ENCODE results near the gene CDH26.

The CDH26 gene

GRCh38 chr20:59958626-59959025 lies 403 bp downstream of the CDH26 start:
- H3K36me3 ChIP-seq (ENCODE audit: control insufficient read depth in 1 of 2, insufficient read depth in 2 of 2, low read length in 2 of 2), result no peaks in the 10 kb centered on the region
- H3K4me3 ChIP-seq (ENCODE audit: low read depth in 1 of 2, low read length in 2 of 2), result no peak overlapping the region
- H3K9me3 ChIP-seq (ENCODE audit: control insufficient read depth in 1 of 2, low read length in 2 of 2), result no peaks in the 10 kb centered on the region
- H3K4me1 ChIP-seq (ENCODE audit: control insufficient read depth in 1 of 2, insufficient read depth in 2 of 2, low read length in 2 of 2), result no peaks in the 10 kb centered on the region
- no peak overlapping the region for H3K27ac ChIP-seq (ENCODE audit: low read length)
- H3K27me3 ChIP-seq (ENCODE audit: low read depth, low read length), result no peaks in the 10 kb centered on the region

GRCh38 chr20:59961423-59961822 lies 3.2 kb downstream of the CDH26 start:
- H3K4me3 ChIP-seq (ENCODE audit: low read depth in 1 of 2, low read length in 2 of 2), result no peak overlapping the region
- H3K27me3 ChIP-seq (ENCODE audit: low read depth, low read length), result no peaks in the 10 kb centered on the region
- H3K4me1 ChIP-seq (ENCODE audit: control insufficient read depth in 1 of 2, insufficient read depth in 2 of 2, low read length in 2 of 2), result no peaks in the 10 kb centered on the region

GRCh38 chr20:59962155-59962554 lies 3.9 kb downstream of the CDH26 start:
- Histone ChIP-seq H3K27ac (ENCODE audit: low read length) (no peak overlapping the region), H3K36me3 (ENCODE audit: control insufficient read depth in 1 of 2, insufficient read depth in 2 of 2, low read length in 2 of 2) (no peaks in the 10 kb centered on the region), H3K4me3 (ENCODE audit: low read depth in 1 of 2, low read length in 2 of 2) (no peak overlapping the region), H3K9me3 (ENCODE audit: control insufficient read depth in 1 of 2, low read length in 2 of 2) (no peaks in the 10 kb centered on the region), H3K27me3 (ENCODE audit: low read depth, low read length) (no peaks in the 10 kb centered on the region), H3K4me1 (ENCODE audit: control insufficient read depth in 1 of 2, insufficient read depth in 2 of 2, low read length in 2 of 2) (no peaks in the 10 kb centered on the region)

More at GRCh38 chr20:59961423-59961822, 3.2 kb downstream of the CDH26 start:
- no peak overlapping the region for H3K27ac ChIP-seq (ENCODE audit: low read length)
- H3K36me3 ChIP-seq (ENCODE audit: control insufficient read depth in 1 of 2, insufficient read depth in 2 of 2, low read length in 2 of 2), result no peaks in the 10 kb centered on the region
- no peaks in the 10 kb centered on the region for H3K9me3 ChIP-seq (ENCODE audit: control insufficient read depth in 1 of 2, low read length in 2 of 2)

- Histone ChIP-seq H3K27ac (ENCODE audit: low read length) (no peak overlapping the region), H3K27me3 (ENCODE audit: low read depth, low read length) (no peaks in the 10 kb centered on the region), H3K9me3 (ENCODE audit: control insufficient read depth in 1 of 2, low read length in 2 of 2) (no peaks in the 10 kb centered on the region), H3K4me3 (ENCODE audit: low read depth in 1 of 2, low read length in 2 of 2) (no peak overlapping the region), H3K4me1 (ENCODE audit: control insufficient read depth in 1 of 2, insufficient read depth in 2 of 2, low read length in 2 of 2) (no peaks in the 10 kb centered on the region), H3K36me3 (ENCODE audit: control insufficient read depth in 1 of 2, insufficient read depth in 2 of 2, low read length in 2 of 2) (no peaks in the 10 kb centered on the region)
These were observed 8.2 kb downstream of the CDH26 start for GRCh38 chr20:59966428-59966827.

GRCh38 chr20:59971428-59971827 lies 13.2 kb downstream of the CDH26 start:
- H3K4me3 ChIP-seq (ENCODE audit: low read depth in 1 of 2, low read length in 2 of 2), result no peak overlapping the region
- no peaks in the 10 kb centered on the region for H3K9me3 ChIP-seq (ENCODE audit: control insufficient read depth in 1 of 2, low read length in 2 of 2)
- no peaks in the 10 kb centered on the region for H3K36me3 ChIP-seq (ENCODE audit: control insufficient read depth in 1 of 2, insufficient read depth in 2 of 2, low read length in 2 of 2)
- no peak overlapping the region for H3K27ac ChIP-seq (ENCODE audit: low read length)
- H3K27me3 ChIP-seq (ENCODE audit: low read depth, low read length), result no peaks in the 10 kb centered on the region
- H3K4me1 ChIP-seq (ENCODE audit: control insufficient read depth in 1 of 2, insufficient read depth in 2 of 2, low read length in 2 of 2), result peaks cover 0 to 3% of the 10 kb centered on the region in 2 donors

- H3K4me1 ChIP-seq (ENCODE audit: control insufficient read depth in 1 of 2, insufficient read depth in 2 of 2, low read length in 2 of 2), result peaks cover 0 to 6% of the 10 kb centered on the region in 2 donors
- no peaks in the 10 kb centered on the region for H3K9me3 ChIP-seq (ENCODE audit: control insufficient read depth in 1 of 2, low read length in 2 of 2)
- H3K27ac ChIP-seq (ENCODE audit: low read length), result no peak overlapping the region
- no peaks in the 10 kb centered on the region for H3K36me3 ChIP-seq (ENCODE audit: control insufficient read depth in 1 of 2, insufficient read depth in 2 of 2, low read length in 2 of 2)
- no peak overlapping the region for H3K4me3 ChIP-seq (ENCODE audit: low read depth in 1 of 2, low read length in 2 of 2)
- no peaks in the 10 kb centered on the region for H3K27me3 ChIP-seq (ENCODE audit: low read depth, low read length)
These were observed 14.0 kb downstream of the CDH26 start for GRCh38 chr20:59972037-59972801.

GRCh38 chr20:59976156-59976782 lies 18.0 kb downstream of the CDH26 start:
- H3K27me3 ChIP-seq (ENCODE audit: low read depth, low read length), result no peaks in the 10 kb centered on the region
- H3K4me3 ChIP-seq (ENCODE audit: low read depth in 1 of 2, low read length in 2 of 2), result no peak overlapping the region
- H3K36me3 ChIP-seq (ENCODE audit: control insufficient read depth in 1 of 2, insufficient read depth in 2 of 2, low read length in 2 of 2), result no peaks in the 10 kb centered on the region
- peaks cover 0 to 6% of the 10 kb centered on the region in 2 donors for H3K4me1 ChIP-seq (ENCODE audit: control insufficient read depth in 1 of 2, insufficient read depth in 2 of 2, low read length in 2 of 2)
- H3K27ac ChIP-seq (ENCODE audit: low read length), result no peak overlapping the region
- no peaks in the 10 kb centered on the region for H3K9me3 ChIP-seq (ENCODE audit: control insufficient read depth in 1 of 2, low read length in 2 of 2)

- no peaks in the 10 kb centered on the region for H3K27me3 ChIP-seq (ENCODE audit: low read depth, low read length)
- no peak overlapping the region for H3K4me3 ChIP-seq (ENCODE audit: low read depth in 1 of 2, low read length in 2 of 2)
- H3K36me3 ChIP-seq (ENCODE audit: control insufficient read depth in 1 of 2, insufficient read depth in 2 of 2, low read length in 2 of 2), result no peaks in the 10 kb centered on the region
- peaks cover 0 to 6% of the 10 kb centered on the region in 2 donors for H3K4me1 ChIP-seq (ENCODE audit: control insufficient read depth in 1 of 2, insufficient read depth in 2 of 2, low read length in 2 of 2)
- H3K9me3 ChIP-seq (ENCODE audit: control insufficient read depth in 1 of 2, low read length in 2 of 2), result no peaks in the 10 kb centered on the region
- no peak overlapping the region for H3K27ac ChIP-seq (ENCODE audit: low read length)
These were observed 18.9 kb downstream of the CDH26 start for GRCh38 chr20:59977086-59977485.

- no peak overlapping the region for H3K4me3 ChIP-seq (ENCODE audit: low read depth in 1 of 2, low read length in 2 of 2)
- H3K27me3 ChIP-seq (ENCODE audit: low read depth, low read length), result no peaks in the 10 kb centered on the region
- H3K36me3 ChIP-seq (ENCODE audit: control insufficient read depth in 1 of 2, insufficient read depth in 2 of 2, low read length in 2 of 2), result no peaks in the 10 kb centered on the region
- H3K9me3 ChIP-seq (ENCODE audit: control insufficient read depth in 1 of 2, low read length in 2 of 2), result no peaks in the 10 kb centered on the region
- no peak overlapping the region for H3K27ac ChIP-seq (ENCODE audit: low read length)
- H3K4me1 ChIP-seq (ENCODE audit: control insufficient read depth in 1 of 2, insufficient read depth in 2 of 2, low read length in 2 of 2), result no peaks in the 10 kb centered on the region
These were observed 24.9 kb downstream of the CDH26 start for GRCh38 chr20:59983076-59983475.

GRCh38 chr20:59984541-59984940 lies 26.3 kb downstream of the CDH26 start:
- no peaks in the 10 kb centered on the region for H3K36me3 ChIP-seq (ENCODE audit: control insufficient read depth in 1 of 2, insufficient read depth in 2 of 2, low read length in 2 of 2)
- no peak overlapping the region for H3K27ac ChIP-seq (ENCODE audit: low read length)
- H3K9me3 ChIP-seq (ENCODE audit: control insufficient read depth in 1 of 2, low read length in 2 of 2), result no peaks in the 10 kb centered on the region
- no peak overlapping the region for H3K4me3 ChIP-seq (ENCODE audit: low read depth in 1 of 2, low read length in 2 of 2)
- H3K4me1 ChIP-seq (ENCODE audit: control insufficient read depth in 1 of 2, insufficient read depth in 2 of 2, low read length in 2 of 2), result no peaks in the 10 kb centered on the region
- no peaks in the 10 kb centered on the region for H3K27me3 ChIP-seq (ENCODE audit: low read depth, low read length)

GRCh38 chr20:59985164-59985563 lies 26.9 kb downstream of the CDH26 start:
- Histone ChIP-seq H3K27ac (ENCODE audit: low read length) (no peak overlapping the region), H3K27me3 (ENCODE audit: low read depth, low read length) (no peaks in the 10 kb centered on the region)

More at GRCh38 chr20:59985164-59985563, 26.9 kb downstream of the CDH26 start:
- H3K36me3 ChIP-seq (ENCODE audit: control insufficient read depth in 1 of 2, insufficient read depth in 2 of 2, low read length in 2 of 2), result no peaks in the 10 kb centered on the region
- H3K4me3 ChIP-seq (ENCODE audit: low read depth in 1 of 2, low read length in 2 of 2), result no peak overlapping the region
- H3K9me3 ChIP-seq (ENCODE audit: control insufficient read depth in 1 of 2, low read length in 2 of 2), result no peaks in the 10 kb centered on the region
- H3K4me1 ChIP-seq (ENCODE audit: control insufficient read depth in 1 of 2, insufficient read depth in 2 of 2, low read length in 2 of 2), result no peaks in the 10 kb centered on the region

Data from muscle layer of duodenum (tissue), 2 donors.